GM23338 (cell line): Measurements from ENCODE around the gene C5orf24.

Source experiments
- CREB1 ChIP-seq: fragments of 250-450 bp; sonication (Bioruptor Pico); IDR thresholded peaks from 2 replicates; pipeline ENCODE4 v1.5.0; 2020; ENCODE audit warnings: low read depth, mild to moderate bottlenecking, moderate library complexity
- CTCF ChIP-seq, 2 experiments: fragments of 200-600 bp in 1 of 2; sonication (generic) in 1 of 2; conservative IDR thresholded peaks; 2 replicates each; pipeline versions ENCODE4 v1.5.1 to v1.6.1; 2016 to 2017; ENCODE audit warnings: antibody characterized with exemption in 2 of 2, low read depth in 2 of 2, mild to moderate bottlenecking in 2 of 2, moderate library complexity in 1 of 2
- ETS1 ChIP-seq: IDR thresholded peaks from 2 replicates; pipeline ENCODE4 v1.6.1; 2016; ENCODE audit warnings: antibody characterized with exemption
- EZH2 ChIP-seq: fragments of 200-600 bp; sonication (generic); IDR thresholded peaks from one replicate; pipeline ENCODE4 v1.8.0; 2017; ENCODE audit warnings: antibody characterized with exemption, mild to moderate bottlenecking, low read depth; ENCODE audit not compliant: unreplicated experiment
- EZH2phosphoT487 ChIP-seq: fragments of 200-600 bp; sonication (generic); IDR thresholded peaks from one replicate; pipeline ENCODE4 v1.8.1; 2018; ENCODE audit warnings: antibody characterized with exemption; ENCODE audit not compliant: unreplicated experiment
- JUNB ChIP-seq: IDR thresholded peaks from one replicate; pipeline ENCODE4 v1.6.1; 2016; ENCODE audit warnings: antibody characterized with exemption; ENCODE audit not compliant: unreplicated experiment
- NANOG ChIP-seq: IDR thresholded peaks from 2 replicates; pipeline ENCODE4 v1.6.1; 2016; ENCODE audit warnings: antibody characterized with exemption, borderline replicate concordance
- POLR2AphosphoS5 ChIP-seq: IDR thresholded peaks from 2 replicates; pipeline ENCODE4 v1.6.1; 2016; ENCODE audit warnings: antibody characterized with exemption, low read depth
- REST ChIP-seq: IDR thresholded peaks from one replicate; pipeline ENCODE4 v1.6.1; 2018; ENCODE audit warnings: antibody characterized with exemption; ENCODE audit not compliant: unreplicated experiment
- STAT1 ChIP-seq: IDR thresholded peaks from one replicate; pipeline ENCODE4 v1.6.1; 2016; ENCODE audit warnings: antibody characterized with exemption; ENCODE audit not compliant: unreplicated experiment
- ZNF331 ChIP-seq: fragments of 250-450 bp; sonication (Bioruptor Pico); IDR thresholded peaks from 2 replicates; pipeline ENCODE4 v1.5.0; 2020; ENCODE audit warnings: low read depth, mild to moderate bottlenecking, moderate library complexity

- peak; percentile 63 to 99 for TF ChIP-seq CTCF (conservative IDR thresholded peaks at IDR 0.05; ENCODE audit: low read depth in 2 of 2)
- no peak for TF ChIP-seq JUNB
- no peak for TF ChIP-seq ETS1
- no peak for TF ChIP-seq ZNF331 (CRISPR knock-in tag)
- no peak for TF ChIP-seq EZH2
- no peak for TF ChIP-seq EZH2phosphoT487
- no peak for TF ChIP-seq REST
- TF ChIP-seq CREB1 (CRISPR knock-in tag), result no peak
- TF ChIP-seq POLR2AphosphoS5, result no peak
- TF ChIP-seq NANOG, result no peak
- TF ChIP-seq STAT1, result no peak
Observed at GRCh38 chr5:134905246-134905996, 59.7 kb downstream of the C5orf24 start.
